ENCODE measurements around the gene SEMA6B. TPM values are rescaled to one million over a fixed set of nuclear protein-coding genes. Genes with fewer than 3 reads are reported as not detected.

The SEMA6B gene
- total RNA-seq, 1 experiment from 2014 or later, result 29.2 TPM

- no peak for DNase-seq (ENCODE audit: low spot score)
These were observed 51.7 kb downstream of the SEMA6B start for GRCh38 chr19:4507804-4508203.

DNA sequence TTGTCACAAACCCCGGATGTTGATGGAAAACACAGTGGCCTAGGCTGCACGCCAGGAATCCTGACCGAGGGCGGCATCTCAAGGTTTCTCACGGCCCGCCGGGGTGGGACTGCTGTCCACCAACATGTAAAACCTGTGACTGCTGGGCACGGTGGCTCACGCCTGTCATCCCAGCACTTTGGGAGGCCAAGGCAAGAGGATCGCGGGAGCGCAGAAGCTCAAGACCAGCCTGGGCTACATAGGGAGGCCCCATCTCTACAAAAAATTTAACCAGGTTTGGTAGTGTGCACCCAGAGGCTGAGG, 52.4 kb downstream of the SEMA6B start:
- DNase-seq (ENCODE audit: low spot score), result no peak

- DNase-seq (ENCODE audit: low spot score), result peak; percentile 80
These were observed 52.9 kb downstream of the SEMA6B start for GRCh38 chr19:4506449-4507149.

GRCh38 chr19:4505570-4506448, 53.7 kb downstream of the SEMA6B start:
- no peak for DNase-seq (ENCODE audit: low spot score)

DNA sequence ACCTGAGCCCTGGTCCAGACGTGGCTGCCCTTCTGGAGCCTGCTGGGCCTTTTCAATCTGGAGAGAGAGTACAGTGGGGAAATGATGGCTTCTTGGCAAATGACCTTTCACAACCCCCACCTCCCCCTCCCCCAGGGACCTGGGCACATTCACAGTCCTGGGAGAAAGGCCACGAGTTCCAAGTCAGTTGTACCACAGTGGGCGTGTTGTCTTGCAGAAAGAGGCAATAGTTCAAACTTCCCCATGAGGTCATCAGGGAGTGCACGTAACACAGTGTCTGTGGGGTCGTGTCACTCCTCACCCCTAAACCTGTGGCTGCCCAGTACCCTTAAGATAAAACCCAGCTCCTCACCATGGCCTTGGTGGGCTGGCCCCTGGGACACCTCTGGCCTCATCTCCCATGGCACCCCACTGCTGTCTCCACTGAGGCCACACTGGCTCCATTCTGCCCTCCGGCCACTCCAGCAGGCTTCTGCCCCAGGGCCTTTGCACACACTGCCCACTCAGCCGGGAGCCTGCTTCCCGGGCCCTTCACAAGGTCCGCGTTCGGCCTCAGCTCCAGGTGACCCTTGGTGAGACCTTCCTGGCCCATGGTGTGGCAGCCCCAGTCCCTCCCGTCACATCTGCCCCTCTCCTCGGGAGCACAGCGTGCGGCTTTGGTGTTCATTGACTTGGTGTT, 54.5 kb downstream of the SEMA6B start:
- DNase-seq (ENCODE audit: low spot score), result no peak

DNA sequence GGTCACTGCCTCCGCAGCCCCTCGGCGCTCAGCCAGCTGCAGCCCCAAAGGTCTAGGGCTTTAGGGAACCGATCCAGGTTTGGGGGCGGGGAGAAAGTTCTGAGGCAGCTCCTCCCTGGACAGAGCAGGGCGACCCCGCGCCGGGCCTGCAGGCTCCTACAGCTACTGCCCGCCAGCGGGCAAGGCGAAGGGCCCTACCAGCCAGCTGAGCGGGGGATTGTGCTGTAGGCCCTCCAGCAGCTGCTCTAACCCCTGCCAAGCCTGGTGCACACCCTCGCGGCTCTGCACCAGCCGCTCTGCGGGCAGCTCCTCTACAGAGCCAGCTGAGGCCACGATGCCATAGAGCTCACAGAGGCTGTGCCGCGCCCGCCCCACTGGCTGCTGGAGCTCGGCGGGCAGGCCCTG, 55.2 kb downstream of the SEMA6B start:
- no peak for DNase-seq (ENCODE audit: low spot score)

- no peak for DNase-seq (ENCODE audit: low spot score)
These were observed 55.7 kb downstream of the SEMA6B start for GRCh38 chr19:4503825-4504170.

DNA sequence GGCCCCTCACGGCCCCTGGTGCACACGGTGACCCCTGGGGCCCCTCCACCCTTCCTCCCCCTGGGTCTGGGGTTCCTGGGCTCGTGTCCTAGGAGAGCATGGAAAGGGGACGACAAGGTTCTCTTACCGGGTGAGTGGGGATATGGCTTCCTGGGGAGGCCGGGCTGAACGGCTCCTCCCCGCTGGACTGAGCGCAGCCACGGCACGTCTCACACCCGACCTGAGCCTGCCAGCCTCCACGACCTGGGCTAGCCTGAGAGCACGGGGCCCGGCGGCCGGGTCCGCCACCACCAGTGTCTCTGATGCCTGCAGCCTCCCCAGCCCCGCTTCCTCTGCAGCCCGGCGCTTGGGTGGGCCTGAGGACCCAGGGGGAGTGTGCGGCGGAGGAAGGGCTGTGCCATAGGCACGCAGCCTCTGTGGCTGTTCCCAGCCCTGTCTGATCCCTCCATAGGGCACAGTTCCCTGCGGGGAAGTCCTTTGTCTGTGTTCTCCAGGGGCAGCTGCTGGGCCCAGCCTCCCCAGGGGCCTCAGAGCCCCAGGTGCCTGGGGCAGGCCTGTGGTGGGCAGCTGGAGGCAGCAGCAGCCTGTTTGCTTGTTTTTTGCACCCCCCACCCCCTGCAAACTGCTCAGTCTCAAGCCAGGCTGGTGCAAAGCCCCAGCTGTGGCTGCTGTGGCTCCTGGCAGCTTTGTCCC, 56.2 kb downstream of the SEMA6B start:
- DNase-seq (ENCODE audit: low spot score), result no peak

- DNase-seq (ENCODE audit: low spot score), result no peak
These were observed 57.0 kb downstream of the SEMA6B start for GRCh38 chr19:4502282-4503131.

GRCh38 chr19:4501691-4502090, 57.8 kb downstream of the SEMA6B start:
- no peak for DNase-seq (ENCODE audit: low spot score)

DNA sequence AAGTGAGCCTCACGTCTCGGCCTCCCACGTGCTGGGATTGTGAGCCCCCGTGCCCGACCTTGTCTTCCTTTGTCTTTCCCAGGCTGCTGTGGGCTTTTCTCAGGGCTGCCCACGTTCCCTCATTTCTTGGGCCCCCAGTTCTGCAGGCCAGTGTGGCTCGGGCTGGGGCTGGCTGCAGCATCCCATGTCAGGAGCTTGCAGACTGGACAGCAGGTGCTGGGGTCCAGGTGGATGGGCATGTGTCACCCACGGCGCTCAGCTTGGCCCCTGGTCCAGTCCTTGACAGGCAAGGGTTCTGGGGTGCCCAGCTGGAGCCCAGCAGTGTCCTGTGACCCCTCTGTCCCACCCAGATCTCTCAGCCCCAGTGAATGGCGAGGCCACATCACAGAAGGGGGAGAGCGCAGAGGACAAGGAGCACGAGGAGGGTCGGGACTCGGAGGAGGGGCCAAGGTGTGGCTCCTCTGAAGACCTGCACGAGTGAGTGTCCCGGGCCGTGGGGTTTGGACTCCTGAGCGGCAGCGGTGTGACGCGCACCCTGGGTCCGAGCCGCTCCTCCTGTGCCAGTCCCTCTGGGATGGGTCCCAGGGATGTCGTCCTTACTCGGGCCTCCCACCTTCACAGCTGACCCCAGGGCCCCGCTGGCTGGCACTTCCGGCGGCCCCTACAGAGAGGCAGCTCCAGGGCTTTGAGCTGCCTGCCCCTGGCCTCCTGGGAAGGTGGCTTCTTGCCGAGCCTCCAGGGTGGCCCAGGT, 58.5 kb downstream of the SEMA6B start:
- DNase-seq (ENCODE audit: low spot score), result no peak

DNA sequence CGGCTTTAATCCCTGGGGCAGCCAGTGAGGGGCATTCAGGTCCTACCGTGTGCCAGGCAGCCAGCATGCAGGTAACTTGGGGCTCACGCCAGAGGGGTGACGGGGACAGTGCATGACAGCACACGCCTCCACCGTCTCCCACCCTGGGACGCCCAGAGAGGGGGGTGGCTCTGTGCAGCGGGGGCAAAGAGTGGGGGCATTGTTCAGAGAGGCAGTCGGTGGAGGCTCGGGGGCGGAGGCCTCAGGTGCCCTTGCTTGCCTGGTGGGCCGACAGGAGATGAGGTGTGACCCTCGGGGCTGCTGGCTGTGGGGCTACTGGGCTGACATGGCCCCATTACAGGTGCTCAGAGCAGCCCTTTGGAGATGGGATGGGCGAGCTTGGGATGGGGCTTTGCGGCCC, 59.6 kb downstream of the SEMA6B start:
- DNase-seq (ENCODE audit: low spot score), result no peak

DNA sequence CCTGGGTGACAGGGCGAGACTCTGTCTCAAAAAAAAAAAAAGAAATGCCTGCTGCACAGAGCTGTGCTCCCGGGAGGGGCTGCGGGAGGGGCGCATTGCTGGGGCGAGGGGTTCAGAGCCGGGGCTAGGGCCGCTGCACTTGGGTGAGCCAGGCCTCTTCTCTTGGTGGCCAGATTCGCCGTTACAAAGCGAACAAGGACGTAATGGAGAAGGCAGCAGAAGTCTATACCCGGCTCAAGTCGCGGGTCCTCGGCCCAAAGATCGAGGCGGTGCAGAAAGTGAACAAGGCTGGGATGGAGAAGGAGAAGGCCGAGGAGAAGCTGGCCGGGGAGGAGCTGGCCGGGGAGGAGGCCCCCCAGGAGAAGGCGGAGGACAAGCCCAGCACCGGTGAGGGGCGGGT, 60.2 kb downstream of the SEMA6B start:
- DNase-seq (ENCODE audit: low spot score), result no peak

GRCh38 chr19:4498694-4499093, 60.8 kb downstream of the SEMA6B start:
- DNase-seq (ENCODE audit: low spot score), result no peak

DNA sequence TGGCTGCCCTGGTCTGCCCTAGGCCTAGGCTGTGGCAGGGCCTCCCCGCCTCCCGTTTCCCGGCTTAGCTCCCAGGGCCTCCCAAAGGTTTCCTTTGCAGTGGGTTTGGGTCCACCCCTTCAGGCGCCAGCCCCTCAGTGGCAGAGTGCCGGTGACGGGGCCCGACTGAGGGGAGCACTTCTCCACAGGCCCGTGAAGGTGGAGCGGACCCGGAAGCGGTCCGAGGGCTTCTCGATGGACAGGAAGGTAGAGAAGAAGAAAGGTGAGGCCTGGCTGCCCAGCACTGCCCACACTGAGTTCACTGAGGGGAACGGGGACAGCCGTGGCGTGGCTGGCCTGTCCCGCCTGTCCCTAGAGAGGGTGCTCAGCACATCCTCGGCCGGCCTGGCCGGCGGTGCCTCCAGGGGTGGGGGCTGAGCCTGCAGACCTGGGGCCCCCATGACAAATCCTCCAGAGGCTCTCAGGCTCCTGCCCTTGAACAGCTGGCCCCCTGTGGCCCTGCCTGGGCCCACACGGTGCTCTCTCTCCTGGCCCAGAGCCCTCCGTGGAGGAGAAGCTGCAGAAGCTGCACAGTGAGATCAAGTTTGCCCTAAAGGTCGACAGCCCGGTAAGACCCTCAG, 61.6 kb downstream of the SEMA6B start:
- DNase-seq (ENCODE audit: low spot score), result no peak

DNA sequence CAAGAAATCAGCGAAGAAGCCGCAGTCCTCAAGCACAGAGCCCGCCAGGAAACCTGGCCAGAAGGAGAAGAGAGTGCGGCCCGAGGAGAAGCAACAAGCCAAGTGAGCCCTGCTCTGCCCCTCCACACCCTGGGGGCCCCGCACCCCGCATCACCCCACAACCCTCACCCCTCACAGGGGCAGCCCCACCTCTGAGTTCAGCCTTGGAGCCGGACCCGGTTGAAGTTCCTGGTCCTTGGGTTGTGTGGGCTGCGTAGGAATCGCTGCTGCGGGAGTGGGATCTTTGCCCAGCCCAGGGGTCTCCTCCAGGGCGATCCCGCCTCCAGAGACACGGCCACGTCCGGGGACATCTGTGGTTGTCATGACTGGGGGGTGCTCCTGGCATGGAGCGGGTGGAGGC, 63.2 kb downstream of the SEMA6B start:
- DNase-seq (ENCODE audit: low spot score), result no peak

- DNase-seq (ENCODE audit: low spot score), result no peak
These were observed 64.0 kb downstream of the SEMA6B start for GRCh38 chr19:4495471-4495870.

DNA sequence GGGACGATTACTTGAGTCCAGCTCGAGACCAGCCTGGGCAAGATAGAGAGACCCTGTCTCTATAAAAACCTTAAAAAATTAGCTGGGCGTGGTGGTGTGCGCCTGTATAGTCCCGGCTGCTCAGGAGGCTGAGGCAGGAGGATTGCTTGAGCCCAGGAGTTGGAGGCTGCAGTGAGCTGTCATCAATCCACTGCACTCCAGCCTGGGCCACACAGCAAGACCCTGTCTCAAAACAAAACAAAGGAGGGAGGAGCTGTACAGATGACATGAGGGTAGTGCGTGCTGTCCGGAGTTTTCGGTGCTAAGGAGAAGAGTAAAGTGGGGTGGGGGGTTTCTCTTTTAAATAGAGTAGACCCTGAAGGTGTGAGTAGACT, 64.8 kb downstream of the SEMA6B start:
- no peak for DNase-seq (ENCODE audit: low spot score)

DNA sequence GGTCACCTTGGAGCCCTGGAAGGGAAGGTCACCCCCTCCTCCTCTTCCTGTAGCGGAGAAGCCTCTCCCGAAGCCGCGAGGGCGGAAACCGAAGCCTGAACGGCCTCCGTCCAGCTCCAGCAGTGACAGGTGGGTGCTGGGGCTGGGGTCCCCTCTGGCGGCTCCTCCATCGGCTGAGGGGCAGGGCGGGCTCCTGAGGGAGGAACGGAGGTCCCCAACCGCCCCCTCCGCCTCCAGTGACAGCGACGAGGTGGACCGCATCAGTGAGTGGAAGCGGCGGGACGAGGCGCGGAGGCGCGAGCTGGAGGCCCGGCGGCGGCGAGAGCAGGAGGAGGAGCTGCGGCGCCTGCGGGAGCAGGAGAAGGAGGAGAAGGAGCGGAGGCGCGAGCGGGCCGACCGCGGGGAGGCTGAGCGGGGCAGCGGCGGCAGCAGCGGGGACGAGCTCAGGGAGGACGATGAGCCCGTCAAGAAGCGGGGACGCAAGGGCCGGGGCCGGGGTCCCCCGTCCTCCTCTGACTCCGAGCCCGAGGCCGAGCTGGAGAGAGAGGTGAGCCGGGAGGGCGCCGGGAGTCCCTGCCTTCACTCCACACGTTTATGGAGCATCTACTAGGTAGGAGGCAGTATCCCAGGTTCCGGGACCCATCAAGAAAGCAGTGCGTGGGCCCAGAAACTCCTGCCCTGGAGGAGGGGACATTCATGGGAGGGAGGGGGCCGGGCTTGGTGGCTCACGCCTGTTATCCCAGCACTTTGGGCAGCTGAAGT, 65.4 kb downstream of the SEMA6B start:
- DNase-seq (ENCODE audit: low spot score), result no peak

Data from A172 (cell line).